Keratinocyte (primary cell): ENCODE measurements around the gene CHRM1.

Source experiments
- CTCF ChIP-seq, 3 experiments: IDR thresholded peaks in 1 of 3; conservative IDR thresholded peaks in 1 of 3; optimal IDR thresholded peaks in 1 of 3; 2 replicates in 2 of 3; 3 replicates in 1 of 3; pipeline versions ENCODE3 to v1.5.1; 2011; ENCODE audit warnings: low read length in 3 of 3, mild to moderate bottlenecking in 3 of 3, moderate library complexity in 2 of 3, control low read depth in 1 of 3, inconsistent platforms in 1 of 3; ENCODE audit not compliant: insufficient read depth in 2 of 3; ENCODE audit errors: extremely low read depth in 1 of 3
- EZH2 ChIP-seq: IDR thresholded peaks from one replicate; pipeline ENCODE4 v1.6.1; 2012; ENCODE audit warnings: inconsistent platforms, mild to moderate bottlenecking, low read length, moderate library complexity

- TF ChIP-seq CTCF (optimal IDR thresholded peaks at IDR 0.05 in 1 of 3, IDR thresholded peaks at IDR 0.05 in 1 of 3, conservative IDR thresholded peaks at IDR 0.05 in 1 of 3; ENCODE audit: extremely low read depth in 1 of 3, insufficient read depth in 2 of 3, low read length in 3 of 3) (no peak), EZH2 (no peak)
Measured at GRCh38 chr11:62865635-62866034, 55.5 kb downstream of the CHRM1 start.
